B cell (primary cell): ENCODE data around the gene TRAPPC11. TPM values are rescaled to one million over a fixed set of nuclear protein-coding genes. Genes with fewer than 3 reads are reported as not detected.

Source experiments
- ATAC-seq: fragments of 200-7000 bp; cut with Tn5 transposase; one replicate; pipeline ENCODE4 v1.10.0; 2021; ENCODE audit warnings: low read depth, mild to moderate bottlenecking, moderate number of reproducible peaks, moderate library complexity
- CTCF ChIA-PET: fragments of 350-600 bp; sonication (Branson Sonifier 250); formaldehyde crosslinking; loops from one replicate; lab custom pipeline; 2021; ENCODE audit warnings: antibody characterized with exemption, inconsistent platforms; lab: Charles Lee
- POLR2A ChIA-PET: fragments of 350-600 bp; sonication (Branson Sonifier 250); formaldehyde crosslinking; loops from one replicate; lab custom pipeline; 2021; ENCODE audit warnings: antibody characterized with exemption; lab: Charles Lee
- DNase-seq: peaks from one replicate; pipeline ENCODE4 v3.0.0; 2013
- H2AFZ ChIP-seq: 2 replicates; pipeline ENCODE4 v1.6.1; 2012; ENCODE audit warnings: mild to moderate bottlenecking, low read depth, low read length; ENCODE audit not compliant: insufficient read depth, poor library complexity, severe bottlenecking
- H3K27ac ChIP-seq, 2 donors: 1 replicate in 1 of 2; 2 replicates in 1 of 2; pipeline ENCODE4 v1.5.1; 2012 to 2013; ENCODE audit warnings: low read length in 2 of 2, mild to moderate bottlenecking in 2 of 2, moderate library complexity in 1 of 2
- H3K27me3 ChIP-seq, 4 experiments: fragments of 200-600 bp in 1 of 4; sonication (generic) in 1 of 4; replicated peaks in 1 of 4; 1 replicate in 2 of 4; 2 replicates in 2 of 4; pipeline versions ENCODE4 v1.6.1 to v1.7.0; 2013 to 2016; ENCODE audit warnings: low read length in 3 of 4, mild to moderate bottlenecking in 2 of 4, mixed read lengths in 1 of 4, moderate library complexity in 1 of 4; ENCODE audit not compliant: insufficient read depth in 4 of 4, control insufficient read depth in 3 of 4; ENCODE audit errors: control extremely low read depth in 1 of 4
- H3K36me3 ChIP-seq, 2 experiments: replicated peaks in 1 of 2; 1 replicate in 1 of 2; 2 replicates in 1 of 2; pipeline versions ENCODE4 v1.6.1 to v1.7.1; 2013; ENCODE audit warnings: low read length in 1 of 2; ENCODE audit not compliant: insufficient read depth in 2 of 2, control insufficient read depth in 1 of 2; ENCODE audit errors: control extremely low read depth in 1 of 2, extremely low read depth in 1 of 2
- H3K4me1 ChIP-seq, 2 donors: fragments of 200-600 bp in 1 of 2; sonication (generic) in 1 of 2; 1 replicate in 1 of 2; 2 replicates in 1 of 2; pipeline versions ENCODE4 v1.5.1 to v1.6.1; 2013 to 2017; ENCODE audit warnings: low read length in 2 of 2; ENCODE audit not compliant: control insufficient read depth in 2 of 2, insufficient read depth in 2 of 2
- H3K4me2 ChIP-seq: replicated peaks from 2 replicates; pipeline ENCODE3; 2012; ENCODE audit warnings: mild to moderate bottlenecking, low read depth, low read length; ENCODE audit not compliant: poor library complexity, severe bottlenecking
- H3K4me3 ChIP-seq, 5 experiments: fragments of 200-600 bp in 1 of 5; sonication (generic) in 1 of 5; 1 replicate in 3 of 5; 2 replicates in 2 of 5; pipeline versions ENCODE4 v1.5.1 to v1.7.0; 2011 to 2016; ENCODE audit warnings: low read length in 4 of 5, mild to moderate bottlenecking in 4 of 5, low read depth in 2 of 5, control low read depth in 1 of 5, moderate library complexity in 1 of 5; ENCODE audit not compliant: insufficient read depth in 1 of 5; ENCODE audit errors: control extremely low read depth in 1 of 5, extremely low read depth in 1 of 5
- H3K79me2 ChIP-seq: fragments of 200-600 bp; sonication (generic); one replicate; pipeline ENCODE4 v1.6.0; 2016; ENCODE audit warnings: low read length; ENCODE audit not compliant: control insufficient read depth, insufficient read depth
- H3K9ac ChIP-seq: fragments of 200-600 bp; sonication (generic); 2 replicates; pipeline ENCODE4 v1.6.1; 2017; ENCODE audit warnings: mild to moderate bottlenecking, low read length, moderate library complexity
- H3K9me3 ChIP-seq, 3 donors: one replicate each; pipeline versions ENCODE4 v1.6.1 to v1.7.1; 2013; ENCODE audit warnings: low read length in 2 of 3; ENCODE audit not compliant: control insufficient read depth in 2 of 3, insufficient read depth in 1 of 3; ENCODE audit errors: control extremely low read depth in 1 of 3
- H4K20me1 ChIP-seq: 2 replicates; pipeline ENCODE4 v1.6.0; 2012; ENCODE audit warnings: mild to moderate bottlenecking, low read length; ENCODE audit not compliant: insufficient read depth, control insufficient read depth, poor library complexity, severe bottlenecking
- H3K27ac Mint-ChIP-seq: one replicate; pipeline ENCODE4 v1.8.0; 2021; ENCODE audit warnings: mixed read lengths
- H3K27me3 Mint-ChIP-seq: one replicate; pipeline ENCODE4 v1.8.0; 2021; ENCODE audit warnings: mixed read lengths
- H3K4me1 Mint-ChIP-seq: one replicate; pipeline ENCODE4 v1.8.0; 2021; ENCODE audit warnings: mixed read lengths
- H3K4me3 Mint-ChIP-seq: one replicate; pipeline ENCODE4 v1.8.0; 2021; ENCODE audit warnings: mixed read lengths
- H3K9me3 Mint-ChIP-seq: one replicate; pipeline ENCODE4 v1.8.0; 2022; ENCODE audit warnings: mixed read lengths; ENCODE audit not compliant: insufficient read depth
- EZH2 ChIP-seq: IDR thresholded peaks from 2 replicates; pipeline ENCODE4 v1.6.1; 2012; ENCODE audit warnings: borderline replicate concordance, low read depth, mild to moderate bottlenecking, moderate library complexity, low read length; ENCODE audit not compliant: insufficient read depth, poor library complexity, severe bottlenecking
- WGBS: methylation state at CpG from one replicate; pipeline ENCODE4 v1.1.5; 2013; ENCODE audit warnings: missing lambda C conversion rate; ENCODE audit not compliant: insufficient coverage; 5-methylcytosine and 5-hydroxymethylcytosine counted together
- intact Hi-C: fragments of 100-400 bp; cut with micrococcal nuclease; formaldehyde crosslinking; loops from one replicate; pipeline ENCODE4 v1.10.0; 2022
- polyA plus RNA-seq: library from polyadenylated mRNA; depleted of rRNA; stranded (reverse); fragments of >200 nt; gene quantifications from 2 replicates; pipeline ENCODE4 v1.2.3, GENCODE V29; 2012
- total RNA-seq, 2 donors: library from RNA; stranded (reverse); fragments of 120-200 nt in 1 of 2; gene quantifications; 1 replicate in 1 of 2; 2 replicates in 1 of 2; pipeline versions ENCODE4 v1.2.3 to v1.2.4, GENCODE V29; 2013 to 2022
- TF ChIP-seq, protein P1 (sequence below): fragments of 200-600 bp; IDR thresholded peaks from one replicate; pipeline ENCODE4 v1.8.0; 2022; ENCODE audit warnings: antibody characterized with exemption, mild to moderate bottlenecking

Gene TRAPPC11
- total and polyA plus RNA-seq, 2 donors (not counting 1 experiment from before 2014, with no cell fraction given), result 23.5 to 53.8 TPM

DNA sequence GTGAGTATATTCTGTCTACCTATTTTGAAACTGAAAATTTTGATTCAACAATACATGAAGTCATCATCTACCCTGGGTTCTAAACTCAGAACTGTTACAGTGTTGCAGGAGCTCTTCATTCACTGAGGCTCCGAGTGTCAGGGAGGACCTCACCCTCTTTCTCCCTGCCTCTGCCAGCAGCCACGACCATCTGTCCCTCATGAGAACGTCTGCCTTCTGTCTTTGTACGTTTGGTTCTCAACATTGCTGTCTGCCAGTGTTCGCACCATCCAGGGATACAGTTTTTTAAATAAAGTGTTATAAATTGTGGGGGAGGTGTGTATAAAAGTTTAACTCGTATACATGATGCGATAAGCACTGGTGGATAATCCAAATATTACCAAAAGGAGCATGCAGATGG, 55.5 kb downstream of the TRAPPC11 start:
- intact Hi-C loops, result no loop called here
- H4K20me1 ChIP-seq, result no peaks in the 10 kb centered on the region

DNA sequence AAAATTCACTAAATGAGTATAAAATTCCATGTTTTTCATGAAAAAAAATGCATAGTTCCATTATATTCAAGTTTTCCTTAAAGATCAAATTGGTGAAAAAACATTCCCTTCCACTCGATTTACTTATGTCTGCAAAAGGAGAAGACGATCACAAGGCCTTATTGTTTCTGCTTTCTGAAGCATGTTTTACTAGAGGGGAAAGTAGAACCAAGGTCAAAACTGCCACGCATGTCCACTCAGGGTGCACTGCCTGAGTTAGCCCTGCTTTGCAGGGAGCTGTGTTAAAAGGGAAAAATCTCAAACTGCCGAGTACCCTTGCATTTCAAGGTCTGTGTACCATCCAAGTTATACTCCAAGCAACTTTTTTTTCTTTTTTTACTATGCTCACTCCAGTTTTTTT, 57.2 kb downstream of the TRAPPC11 start:
- H3K27ac ChIP-seq, result no peak overlapping the region
- CTCF ChIA-PET, result no interaction called here

More for the DNA sequence above, 55.5 kb downstream of the TRAPPC11 start:
- Mint-ChIP-seq H3K27me3 (no peaks in the 10 kb centered on the region), H3K4me1 (no peaks in the 10 kb centered on the region), H3K9me3 (no peaks in the 10 kb centered on the region), H3K27ac (no peak overlapping the region), H3K4me3 (no peak overlapping the region)
- no peaks in the 10 kb centered on the region for H3K9me3 ChIP-seq
- no peak overlapping the region for H3K4me2 ChIP-seq
- WGBS, result 100% methylated on average over 4 of the region's 7 CpGs
- POLR2A ChIA-PET, result no interaction called here
- peaks cover 6 to 18% of the 10 kb centered on the region in 2 experiments for H3K36me3 ChIP-seq
- CTCF ChIA-PET, result no interaction called here
- no peaks in the 10 kb centered on the region for H3K4me1 ChIP-seq
- no peak for ATAC-seq
- DNase-seq, result no peak
- TF ChIP-seq, protein P1, sequence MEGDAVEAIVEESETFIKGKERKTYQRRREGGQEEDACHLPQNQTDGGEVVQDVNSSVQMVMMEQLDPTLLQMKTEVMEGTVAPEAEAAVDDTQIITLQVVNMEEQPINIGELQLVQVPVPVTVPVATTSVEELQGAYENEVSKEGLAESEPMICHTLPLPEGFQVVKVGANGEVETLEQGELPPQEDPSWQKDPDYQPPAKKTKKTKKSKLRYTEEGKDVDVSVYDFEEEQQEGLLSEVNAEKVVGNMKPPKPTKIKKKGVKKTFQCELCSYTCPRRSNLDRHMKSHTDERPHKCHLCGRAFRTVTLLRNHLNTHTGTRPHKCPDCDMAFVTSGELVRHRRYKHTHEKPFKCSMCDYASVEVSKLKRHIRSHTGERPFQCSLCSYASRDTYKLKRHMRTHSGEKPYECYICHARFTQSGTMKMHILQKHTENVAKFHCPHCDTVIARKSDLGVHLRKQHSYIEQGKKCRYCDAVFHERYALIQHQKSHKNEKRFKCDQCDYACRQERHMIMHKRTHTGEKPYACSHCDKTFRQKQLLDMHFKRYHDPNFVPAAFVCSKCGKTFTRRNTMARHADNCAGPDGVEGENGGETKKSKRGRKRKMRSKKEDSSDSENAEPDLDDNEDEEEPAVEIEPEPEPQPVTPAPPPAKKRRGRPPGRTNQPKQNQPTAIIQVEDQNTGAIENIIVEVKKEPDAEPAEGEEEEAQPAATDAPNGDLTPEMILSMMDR, result no peak
- no peak for TF ChIP-seq EZH2
- no peaks in the 10 kb centered on the region for H3K79me2 ChIP-seq
- H2AFZ ChIP-seq, result no peak overlapping the region
- H3K9ac ChIP-seq, result no peak overlapping the region
- H3K27ac ChIP-seq, result no peak overlapping the region
- no peaks in the 10 kb centered on the region for H3K27me3 ChIP-seq
- no peak overlapping the region for H3K4me3 ChIP-seq

More for the DNA sequence above, 57.2 kb downstream of the TRAPPC11 start:
- no peak overlapping the region for H3K4me3 Mint-ChIP-seq
- Histone ChIP-seq H4K20me1 (no peaks in the 10 kb centered on the region), H3K79me2 (no peaks in the 10 kb centered on the region), H3K4me3 (no peak overlapping the region), H3K9me3 (peaks cover 0 to 6% (median 3%) of the 10 kb centered on the region in 3 donors), H2AFZ (no peak overlapping the region), H3K27me3 (peaks cover 0 to 5% (median 0%) of the 10 kb centered on the region in 4 experiments), H3K4me2 (no peak overlapping the region), H3K4me1 (peaks cover 0 to under 1% of the 10 kb centered on the region in 2 donors), H3K9ac (no peak overlapping the region), H3K36me3 (peaks cover 2 to 15% of the 10 kb centered on the region in 2 experiments)
- peaks cover 1% of the 10 kb centered on the region for H3K27me3 Mint-ChIP-seq
- no peak for TF ChIP-seq EZH2
- TF ChIP-seq, protein P1, result no peak
- 100% methylated on average over 1 of the region's 4 CpGs for WGBS
- H3K27ac Mint-ChIP-seq, result no peak overlapping the region
- ATAC-seq (no peak), DNase-seq (no peak)
- POLR2A ChIA-PET, result no interaction called here
- intact Hi-C loops, result no loop called here
- H3K4me1 Mint-ChIP-seq, result peaks cover under 1% of the 10 kb centered on the region
- no peaks in the 10 kb centered on the region for H3K9me3 Mint-ChIP-seq
